Lower leg skin (tissue), 3 donors: ENCODE data around the gene PAEP.

Experiments
- POLR2A ChIP-seq, 2 donors: fragments of 450-650 bp; IDR thresholded peaks; one replicate each; pipeline ENCODE4 v1.6.1; 2016 to 2017; ENCODE audit warnings: antibody characterized with exemption in 2 of 2, mild to moderate bottlenecking in 1 of 2, moderate library complexity in 1 of 2
- TF ChIP-seq, protein P1 (sequence below), 3 donors: fragments of 450-650 bp; IDR thresholded peaks; one replicate each; pipeline ENCODE4 v1.5.1; 2016; ENCODE audit warnings: antibody characterized with exemption in 3 of 3, mild to moderate bottlenecking in 3 of 3, moderate library complexity in 2 of 3

DNA sequence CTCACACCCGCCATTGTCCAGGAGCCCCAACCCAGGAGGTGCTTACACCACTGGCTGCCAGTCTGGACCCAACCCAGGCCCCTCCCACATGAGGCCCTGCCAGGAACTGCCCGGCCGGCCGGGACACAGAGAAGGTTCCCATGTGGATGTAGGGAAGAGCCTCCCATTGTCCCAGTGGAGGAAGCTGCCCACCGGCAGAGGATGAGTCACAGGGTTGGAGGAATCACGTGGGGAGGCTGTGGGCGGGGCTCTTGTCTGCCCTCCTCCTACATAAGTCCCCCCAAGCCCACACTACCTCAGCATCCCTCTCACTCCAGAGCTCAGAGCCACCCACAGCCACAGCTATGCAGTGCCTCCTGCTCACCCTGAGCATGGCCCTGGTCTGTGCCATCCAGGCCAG lies 26.1 kb downstream of the PAEP start:
- TF ChIP-seq, protein P1, sequence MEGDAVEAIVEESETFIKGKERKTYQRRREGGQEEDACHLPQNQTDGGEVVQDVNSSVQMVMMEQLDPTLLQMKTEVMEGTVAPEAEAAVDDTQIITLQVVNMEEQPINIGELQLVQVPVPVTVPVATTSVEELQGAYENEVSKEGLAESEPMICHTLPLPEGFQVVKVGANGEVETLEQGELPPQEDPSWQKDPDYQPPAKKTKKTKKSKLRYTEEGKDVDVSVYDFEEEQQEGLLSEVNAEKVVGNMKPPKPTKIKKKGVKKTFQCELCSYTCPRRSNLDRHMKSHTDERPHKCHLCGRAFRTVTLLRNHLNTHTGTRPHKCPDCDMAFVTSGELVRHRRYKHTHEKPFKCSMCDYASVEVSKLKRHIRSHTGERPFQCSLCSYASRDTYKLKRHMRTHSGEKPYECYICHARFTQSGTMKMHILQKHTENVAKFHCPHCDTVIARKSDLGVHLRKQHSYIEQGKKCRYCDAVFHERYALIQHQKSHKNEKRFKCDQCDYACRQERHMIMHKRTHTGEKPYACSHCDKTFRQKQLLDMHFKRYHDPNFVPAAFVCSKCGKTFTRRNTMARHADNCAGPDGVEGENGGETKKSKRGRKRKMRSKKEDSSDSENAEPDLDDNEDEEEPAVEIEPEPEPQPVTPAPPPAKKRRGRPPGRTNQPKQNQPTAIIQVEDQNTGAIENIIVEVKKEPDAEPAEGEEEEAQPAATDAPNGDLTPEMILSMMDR (IDR thresholded peaks at IDR 0.05) = no peak
- TF ChIP-seq POLR2A (IDR thresholded peaks at IDR 0.05) = no peak
